Natural killer cell (primary cell): ENCODE results near the gene UPK1B. TPM values are rescaled to one million over a fixed set of nuclear protein-coding genes. Genes with fewer than 3 reads are reported as not detected.

ENCODE experiments used
- ATAC-seq, 3 donors: fragments of 150-1000 bp in 2 of 3; fragments of 200-7000 bp in 1 of 3; cut with Tn5 transposase; 1 replicate in 1 of 3; 2 replicates in 2 of 3; pipeline ENCODE4 v1.10.0; 2021; ENCODE audit warnings: mild to moderate bottlenecking in 2 of 3, moderate library complexity in 2 of 3
- DNase-seq, 2 donors: peaks; one replicate each; pipeline versions ENCODE4 v3.0.0 to v3.0.0-alpha.2; 2013 to 2021; ENCODE audit warnings: mixed read lengths in 1 of 2
- H3K27ac ChIP-seq: one replicate; pipeline ENCODE4 v1.5.1; 2013; ENCODE audit warnings: mild to moderate bottlenecking, low read length
- H3K27me3 ChIP-seq: one replicate; pipeline ENCODE4 v1.6.1; 2013; ENCODE audit warnings: low read length; ENCODE audit not compliant: control insufficient read depth, insufficient read depth
- H3K36me3 ChIP-seq: one replicate; pipeline ENCODE4 v1.6.1; 2013; ENCODE audit warnings: low read length; ENCODE audit not compliant: control insufficient read depth, insufficient read depth
- H3K4me1 ChIP-seq: one replicate; pipeline ENCODE4 v1.6.1; 2013; ENCODE audit warnings: low read length; ENCODE audit not compliant: control insufficient read depth, insufficient read depth
- H3K4me3 ChIP-seq: one replicate; pipeline ENCODE4 v1.5.1; 2013; ENCODE audit warnings: low read length
- H3K9me3 ChIP-seq: one replicate; pipeline ENCODE4 v1.6.1; 2013; ENCODE audit warnings: low read length; ENCODE audit not compliant: control insufficient read depth, insufficient read depth
- H3K27ac Mint-ChIP-seq, 2 donors: one replicate each; pipeline ENCODE4 v1.8.0; 2022; ENCODE audit warnings: mild to moderate bottlenecking in 2 of 2, mixed read lengths in 2 of 2, moderate library complexity in 1 of 2
- H3K27me3 Mint-ChIP-seq, 2 donors: one replicate each; pipeline ENCODE4 v1.8.0; 2022; ENCODE audit warnings: low read depth in 2 of 2, mixed read lengths in 2 of 2
- H3K36me3 Mint-ChIP-seq: one replicate; pipeline ENCODE4 v1.8.0; 2022; ENCODE audit warnings: mixed read lengths
- H3K4me1 Mint-ChIP-seq, 2 donors: one replicate each; pipeline ENCODE4 v1.8.0; 2022; ENCODE audit warnings: mixed read lengths in 2 of 2
- H3K4me3 Mint-ChIP-seq: one replicate; pipeline ENCODE4 v1.8.0; 2022; ENCODE audit warnings: mild to moderate bottlenecking, moderate library complexity, mixed read lengths
- H3K9me3 Mint-ChIP-seq, 2 donors: one replicate each; pipeline ENCODE4 v1.8.0; 2022; ENCODE audit warnings: mixed read lengths in 2 of 2
- WGBS: methylation state at CpG from one replicate; pipeline ENCODE4 v1.1.7; 2013; ENCODE audit warnings: missing lambda C conversion rate; ENCODE audit not compliant: insufficient coverage; 5-methylcytosine and 5-hydroxymethylcytosine counted together
- intact Hi-C: fragments of 100-400 bp; cut with micrococcal nuclease; formaldehyde crosslinking; loops from one replicate; pipeline ENCODE4 v1.14.2; 2022
- total RNA-seq, 4 donors: library from RNA; stranded (reverse); fragments of 120-200 nt in 1 of 4; gene quantifications; one replicate each; pipeline versions ENCODE4 v1.2.3 to v1.2.4, GENCODE V29; 2013 to 2022
- TF ChIP-seq, protein P1 (sequence below): fragments of 200-600 bp; IDR thresholded peaks from one replicate; pipeline ENCODE4 v1.8.0; 2022; ENCODE audit warnings: antibody characterized with exemption

UPK1B gene
- total RNA-seq, 3 donors from 2014 or later (not counting 1 experiment from before 2014, with no cell fraction given), result not detected

- Histone ChIP-seq H3K4me3 (no peak overlapping the region), H3K36me3 (peaks cover 25% of the 10 kb centered on the region), H3K27ac (no peak overlapping the region), H3K4me1 (peaks cover 8% of the 10 kb centered on the region), H3K27me3 (no peaks in the 10 kb centered on the region), H3K9me3 (no peaks in the 10 kb centered on the region)
- peaks cover 25 to 32% of the 10 kb centered on the region in 2 donors for H3K4me1 Mint-ChIP-seq
- TF ChIP-seq, protein P1, sequence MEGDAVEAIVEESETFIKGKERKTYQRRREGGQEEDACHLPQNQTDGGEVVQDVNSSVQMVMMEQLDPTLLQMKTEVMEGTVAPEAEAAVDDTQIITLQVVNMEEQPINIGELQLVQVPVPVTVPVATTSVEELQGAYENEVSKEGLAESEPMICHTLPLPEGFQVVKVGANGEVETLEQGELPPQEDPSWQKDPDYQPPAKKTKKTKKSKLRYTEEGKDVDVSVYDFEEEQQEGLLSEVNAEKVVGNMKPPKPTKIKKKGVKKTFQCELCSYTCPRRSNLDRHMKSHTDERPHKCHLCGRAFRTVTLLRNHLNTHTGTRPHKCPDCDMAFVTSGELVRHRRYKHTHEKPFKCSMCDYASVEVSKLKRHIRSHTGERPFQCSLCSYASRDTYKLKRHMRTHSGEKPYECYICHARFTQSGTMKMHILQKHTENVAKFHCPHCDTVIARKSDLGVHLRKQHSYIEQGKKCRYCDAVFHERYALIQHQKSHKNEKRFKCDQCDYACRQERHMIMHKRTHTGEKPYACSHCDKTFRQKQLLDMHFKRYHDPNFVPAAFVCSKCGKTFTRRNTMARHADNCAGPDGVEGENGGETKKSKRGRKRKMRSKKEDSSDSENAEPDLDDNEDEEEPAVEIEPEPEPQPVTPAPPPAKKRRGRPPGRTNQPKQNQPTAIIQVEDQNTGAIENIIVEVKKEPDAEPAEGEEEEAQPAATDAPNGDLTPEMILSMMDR, result no peak
- DNase-seq, result peak in 1 of 2 donors; percentile 29
- H3K9me3 Mint-ChIP-seq, result no peaks in the 10 kb centered on the region
- 88% methylated on average over 4 of the region's 4 CpGs for WGBS
- no peaks in the 10 kb centered on the region for H3K27me3 Mint-ChIP-seq
- intact Hi-C loops, result no loop called here
- ATAC-seq, result no peak
- peaks cover 26% of the 10 kb centered on the region for H3K36me3 Mint-ChIP-seq
- H3K4me3 Mint-ChIP-seq, result peak overlapping the region; percentile 26
- H3K27ac Mint-ChIP-seq, result peak overlapping the region; percentile 31 to 57
Observed at GRCh38 chr3:119206611-119207511, 33.5 kb downstream of the UPK1B start.

- Mint-ChIP-seq H3K4me1 (peaks cover 25 to 32% of the 10 kb centered on the region in 2 donors), H3K27me3 (no peaks in the 10 kb centered on the region), H3K9me3 (no peaks in the 10 kb centered on the region), H3K36me3 (peaks cover 32% of the 10 kb centered on the region), H3K27ac (peak overlapping the region; percentile 31 to 57), H3K4me3 (peak overlapping the region; percentile 26)
- H3K9me3 ChIP-seq, result no peaks in the 10 kb centered on the region
- no peak for DNase-seq
- H3K27me3 ChIP-seq, result no peaks in the 10 kb centered on the region
- H3K4me3 ChIP-seq, result no peak overlapping the region
- H3K27ac ChIP-seq, result no peak overlapping the region
- TF ChIP-seq, protein P1, result no peak
- no peak for ATAC-seq
- peaks cover 8% of the 10 kb centered on the region for H3K4me1 ChIP-seq
- intact Hi-C loops, result no loop called here
- peaks cover 30% of the 10 kb centered on the region for H3K36me3 ChIP-seq
- 100% methylated on average over 3 of the region's 3 CpGs for WGBS
Observed at GRCh38 chr3:119207512-119207875, 34.1 kb downstream of the UPK1B start.

DNA sequence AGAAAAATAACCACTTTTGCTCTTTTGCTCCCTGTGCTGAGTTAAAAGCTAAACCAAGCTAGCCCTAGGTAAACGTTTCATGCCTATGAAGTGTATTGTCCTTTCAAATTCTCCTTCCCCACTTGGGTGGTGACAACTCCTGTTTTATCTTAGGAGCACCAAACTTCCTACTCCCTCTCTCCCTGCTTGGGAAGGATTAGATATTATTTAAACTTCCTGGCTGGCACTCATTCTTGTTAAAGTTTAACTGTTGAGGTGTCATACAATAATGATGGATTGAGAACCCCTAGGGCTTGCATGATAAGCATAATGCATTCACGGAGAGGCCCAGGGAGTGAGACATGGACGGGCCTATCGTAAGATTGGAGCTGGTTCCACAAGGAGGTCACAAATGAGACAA lies 37.8 kb downstream of the UPK1B start:
- no peak for ATAC-seq
- no peak overlapping the region for H3K27ac Mint-ChIP-seq
- H3K9me3 ChIP-seq, result no peaks in the 10 kb centered on the region

More for the DNA sequence above, 37.8 kb downstream of the UPK1B start:
- Mint-ChIP-seq H3K27me3 (no peaks in the 10 kb centered on the region), H3K9me3 (no peaks in the 10 kb centered on the region), H3K36me3 (peaks cover 53% of the 10 kb centered on the region), H3K4me3 (no peak overlapping the region), H3K4me1 (peaks cover 29 to 49% of the 10 kb centered on the region in 2 donors)
- TF ChIP-seq, protein P1, result no peak
- intact Hi-C loops, result no loop called here
- peaks cover 8% of the 10 kb centered on the region for H3K4me1 ChIP-seq
- no peak for DNase-seq
- no peak overlapping the region for H3K27ac ChIP-seq
- no peaks in the 10 kb centered on the region for H3K27me3 ChIP-seq
- 64% methylated on average over 4 of the region's 4 CpGs for WGBS
- peaks cover 65% of the 10 kb centered on the region for H3K36me3 ChIP-seq
- H3K4me3 ChIP-seq, result no peak overlapping the region
